Measurements from ENCODE around the gene FOS.

- TF ChIP-seq, protein P1, sequence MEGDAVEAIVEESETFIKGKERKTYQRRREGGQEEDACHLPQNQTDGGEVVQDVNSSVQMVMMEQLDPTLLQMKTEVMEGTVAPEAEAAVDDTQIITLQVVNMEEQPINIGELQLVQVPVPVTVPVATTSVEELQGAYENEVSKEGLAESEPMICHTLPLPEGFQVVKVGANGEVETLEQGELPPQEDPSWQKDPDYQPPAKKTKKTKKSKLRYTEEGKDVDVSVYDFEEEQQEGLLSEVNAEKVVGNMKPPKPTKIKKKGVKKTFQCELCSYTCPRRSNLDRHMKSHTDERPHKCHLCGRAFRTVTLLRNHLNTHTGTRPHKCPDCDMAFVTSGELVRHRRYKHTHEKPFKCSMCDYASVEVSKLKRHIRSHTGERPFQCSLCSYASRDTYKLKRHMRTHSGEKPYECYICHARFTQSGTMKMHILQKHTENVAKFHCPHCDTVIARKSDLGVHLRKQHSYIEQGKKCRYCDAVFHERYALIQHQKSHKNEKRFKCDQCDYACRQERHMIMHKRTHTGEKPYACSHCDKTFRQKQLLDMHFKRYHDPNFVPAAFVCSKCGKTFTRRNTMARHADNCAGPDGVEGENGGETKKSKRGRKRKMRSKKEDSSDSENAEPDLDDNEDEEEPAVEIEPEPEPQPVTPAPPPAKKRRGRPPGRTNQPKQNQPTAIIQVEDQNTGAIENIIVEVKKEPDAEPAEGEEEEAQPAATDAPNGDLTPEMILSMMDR (IDR thresholded peaks at IDR 0.05; ENCODE audit: low read depth, low read length, missing input control), result no peak
- TF ChIP-seq JUND (IDR thresholded peaks at IDR 0.05) (peak in 1 of 2 donors; percentile 25), GABPA (IDR thresholded peaks at IDR 0.05 in 1 of 2, conservative IDR thresholded peaks at IDR 0.05 in 1 of 2) (no peak), RXRA (IDR thresholded peaks at IDR 0.05) (no peak), YY1 (IDR thresholded peaks at IDR 0.05) (no peak), ZBTB33 (IDR thresholded peaks at IDR 0.05) (no peak), TAF1 (conservative IDR thresholded peaks at IDR 0.05) (no peak), RAD21 (IDR thresholded peaks at IDR 0.05) (no peak), MAX (IDR thresholded peaks at IDR 0.05) (no peak), ATF3 (IDR thresholded peaks at IDR 0.05) (no peak), HNF4G (IDR thresholded peaks at IDR 0.05) (no peak), HNF4A (conservative IDR thresholded peaks at IDR 0.05) (no peak), SP1 (IDR thresholded peaks at IDR 0.05) (no peak)
- TF ChIP-seq, protein P2, sequence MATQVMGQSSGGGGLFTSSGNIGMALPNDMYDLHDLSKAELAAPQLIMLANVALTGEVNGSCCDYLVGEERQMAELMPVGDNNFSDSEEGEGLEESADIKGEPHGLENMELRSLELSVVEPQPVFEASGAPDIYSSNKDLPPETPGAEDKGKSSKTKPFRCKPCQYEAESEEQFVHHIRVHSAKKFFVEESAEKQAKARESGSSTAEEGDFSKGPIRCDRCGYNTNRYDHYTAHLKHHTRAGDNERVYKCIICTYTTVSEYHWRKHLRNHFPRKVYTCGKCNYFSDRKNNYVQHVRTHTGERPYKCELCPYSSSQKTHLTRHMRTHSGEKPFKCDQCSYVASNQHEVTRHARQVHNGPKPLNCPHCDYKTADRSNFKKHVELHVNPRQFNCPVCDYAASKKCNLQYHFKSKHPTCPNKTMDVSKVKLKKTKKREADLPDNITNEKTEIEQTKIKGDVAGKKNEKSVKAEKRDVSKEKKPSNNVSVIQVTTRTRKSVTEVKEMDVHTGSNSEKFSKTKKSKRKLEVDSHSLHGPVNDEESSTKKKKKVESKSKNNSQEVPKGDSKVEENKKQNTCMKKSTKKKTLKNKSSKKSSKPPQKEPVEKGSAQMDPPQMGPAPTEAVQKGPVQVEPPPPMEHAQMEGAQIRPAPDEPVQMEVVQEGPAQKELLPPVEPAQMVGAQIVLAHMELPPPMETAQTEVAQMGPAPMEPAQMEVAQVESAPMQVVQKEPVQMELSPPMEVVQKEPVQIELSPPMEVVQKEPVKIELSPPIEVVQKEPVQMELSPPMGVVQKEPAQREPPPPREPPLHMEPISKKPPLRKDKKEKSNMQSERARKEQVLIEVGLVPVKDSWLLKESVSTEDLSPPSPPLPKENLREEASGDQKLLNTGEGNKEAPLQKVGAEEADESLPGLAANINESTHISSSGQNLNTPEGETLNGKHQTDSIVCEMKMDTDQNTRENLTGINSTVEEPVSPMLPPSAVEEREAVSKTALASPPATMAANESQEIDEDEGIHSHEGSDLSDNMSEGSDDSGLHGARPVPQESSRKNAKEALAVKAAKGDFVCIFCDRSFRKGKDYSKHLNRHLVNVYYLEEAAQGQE (IDR thresholded peaks at IDR 0.05), result no peak
These were observed 1.7 kb downstream of the FOS start for GRCh38 chr14:75280291-75280830.

All from liver (tissue), 3 donors.